ENCODE results near the gene ST8SIA4. TPM values are rescaled to one million over a fixed set of nuclear protein-coding genes. Genes with fewer than 3 reads are reported as not detected.

The ST8SIA4 gene
- polyA plus RNA-seq, 6 donors from 2014 or later = 15.3 to 29.7 (median 22.0) TPM

DNA sequence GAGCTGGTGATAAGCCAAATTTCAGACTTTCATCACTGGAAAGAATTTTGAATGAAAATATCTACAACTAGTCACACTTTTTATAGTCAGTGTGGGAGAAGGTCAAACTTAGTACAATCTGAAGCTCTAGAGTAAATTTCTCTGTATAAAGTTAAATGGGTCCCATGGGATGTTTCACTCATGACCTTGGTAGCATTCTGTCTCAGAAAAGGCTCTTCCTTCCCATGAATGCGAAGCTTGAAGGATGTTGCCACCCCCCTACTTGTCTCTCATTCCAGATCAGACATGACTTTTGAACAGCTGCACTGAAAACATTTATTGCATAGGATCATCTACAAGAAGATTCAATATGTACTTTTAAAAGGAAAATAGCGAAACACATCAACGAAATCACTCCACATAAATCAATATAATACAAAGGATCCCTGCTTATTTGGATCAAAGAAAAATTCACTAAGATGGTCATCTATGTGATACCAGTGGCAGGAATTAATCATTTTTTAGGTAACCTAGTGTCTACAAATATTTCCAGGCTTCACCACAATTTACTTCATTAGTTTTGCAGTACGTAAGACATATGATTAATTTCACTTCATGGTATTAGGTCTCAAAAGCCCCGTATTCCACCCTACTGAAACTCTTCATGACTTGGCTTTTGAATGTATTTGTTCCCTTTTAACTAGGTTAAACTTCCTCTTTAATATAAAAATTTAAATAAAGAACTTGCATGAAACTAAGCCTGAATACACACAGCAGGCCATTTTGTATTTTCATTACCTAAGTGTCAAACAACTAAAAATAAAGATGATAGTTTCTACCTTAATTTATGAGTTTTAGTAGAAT lies 4.4 kb downstream of the ST8SIA4 start:
- peak; percentile 51 for DNase-seq
- Mint-ChIP-seq H3K4me1 (peaks cover 33 to 52% (median 42%) of the 10 kb centered on the region in 3 donors), H3K27ac (peak overlapping the region; percentile 91 to 99 (median 98))

DNA sequence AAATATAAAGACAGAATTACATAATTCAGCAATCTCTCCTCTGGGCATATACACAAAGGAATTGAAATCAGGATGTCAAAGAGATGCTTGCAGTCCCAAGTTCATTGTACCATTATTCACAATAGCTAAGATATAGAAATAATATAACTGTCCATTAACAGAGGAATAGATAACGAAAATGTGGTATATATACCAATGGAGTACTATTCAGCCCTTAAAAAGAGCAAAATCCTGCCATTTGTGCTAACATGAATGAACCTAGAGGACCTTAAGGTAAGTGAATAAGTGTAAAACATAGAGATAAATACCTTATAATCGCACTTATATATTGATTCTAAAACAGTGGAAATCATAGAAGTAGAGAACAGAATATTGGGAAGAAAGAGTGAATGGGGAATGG lies 7.0 kb downstream of the ST8SIA4 start:
- peaks cover 9 to 22% of the 10 kb centered on the region in 2 donors for H3K36me3 Mint-ChIP-seq
- H3K4me1 Mint-ChIP-seq = peaks cover 17 to 53% (median 31%) of the 10 kb centered on the region in 3 donors
- DNase-seq (no peak), ATAC-seq (ENCODE audit: low read depth in 2 of 2) (no peak)
- peak overlapping the region in 4 of 6 donors; percentile 0 to 59 (median 32) for H3K27ac Mint-ChIP-seq
- H3K4me3 Mint-ChIP-seq = no peak overlapping the region
- no peaks in the 10 kb centered on the region for H3K27me3 Mint-ChIP-seq
- no peaks in the 10 kb centered on the region for H3K9me3 Mint-ChIP-seq

More for the DNA sequence above, 4.4 kb downstream of the ST8SIA4 start:
- Mint-ChIP-seq H3K9me3 (no peaks in the 10 kb centered on the region), H3K36me3 (peaks cover 5 to 21% of the 10 kb centered on the region in 2 donors), H3K4me3 (peak overlapping the region; percentile 16 to 100 (median 96)), H3K27me3 (no peaks in the 10 kb centered on the region)
- ATAC-seq (ENCODE audit: low read depth in 2 of 2) = peak; percentile 4 to 8

- Mint-ChIP-seq H3K4me1 (peaks cover 15 to 51% (median 32%) of the 10 kb centered on the region in 3 donors), H3K27me3 (no peaks in the 10 kb centered on the region), H3K27ac (peak overlapping the region in 5 of 6 donors; percentile 86 to 94 (median 94)), H3K36me3 (peaks cover 9 to 25% of the 10 kb centered on the region in 2 donors), H3K9me3 (no peaks in the 10 kb centered on the region), H3K4me3 (peak overlapping the region in 7 of 8 donors; percentile 2 to 84 (median 74))
- DNase-seq (no peak), ATAC-seq (ENCODE audit: low read depth in 2 of 2) (no peak)
Observed at GRCh38 chr5:100890461-100891008, 12.5 kb downstream of the ST8SIA4 start.

DNA sequence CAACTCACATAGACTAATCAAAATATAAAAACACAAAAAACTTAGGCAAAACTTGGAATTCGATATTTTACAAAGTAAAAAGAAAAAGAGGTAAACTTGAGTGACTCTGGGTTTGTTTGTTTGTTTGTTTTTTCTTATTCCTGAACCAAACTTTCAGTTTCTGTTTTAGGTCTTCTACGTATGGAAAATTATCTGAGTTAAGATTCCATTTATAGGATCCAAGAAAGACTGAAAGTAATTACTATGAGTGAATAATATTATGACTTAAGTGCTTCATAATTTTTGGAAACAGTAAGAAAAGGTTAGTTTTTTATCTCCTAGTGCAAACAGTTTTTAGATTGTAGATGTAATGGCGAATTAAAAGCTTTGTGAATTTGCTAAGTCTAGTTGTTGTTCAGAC lies 13.2 kb downstream of the ST8SIA4 start:
- Mint-ChIP-seq H3K9me3 (no peaks in the 10 kb centered on the region), H3K36me3 (peaks cover 9 to 21% of the 10 kb centered on the region in 2 donors), H3K4me3 (peak overlapping the region; percentile 7 to 84 (median 76)), H3K27ac (peak overlapping the region; percentile 86 to 95 (median 94)), H3K4me1 (peaks cover 18 to 50% (median 31%) of the 10 kb centered on the region in 3 donors), H3K27me3 (no peaks in the 10 kb centered on the region)
- ATAC-seq (ENCODE audit: low read depth in 2 of 2) = no peak
- DNase-seq = no peak

GRCh38 chr5:100889165-100889743 lies 13.8 kb downstream of the ST8SIA4 start:
- ATAC-seq (ENCODE audit: low read depth in 2 of 2) (peak; percentile 84 to 90), DNase-seq (peak; percentile 28)
- Mint-ChIP-seq H3K4me3 (peak overlapping the region; percentile 71 to 86 (median 76)), H3K4me1 (peaks cover 24 to 55% (median 30%) of the 10 kb centered on the region in 3 donors), H3K9me3 (no peaks in the 10 kb centered on the region), H3K36me3 (peaks cover 15 to 22% of the 10 kb centered on the region in 2 donors), H3K27ac (peak overlapping the region; percentile 70 to 94 (median 92)), H3K27me3 (no peaks in the 10 kb centered on the region)

DNA sequence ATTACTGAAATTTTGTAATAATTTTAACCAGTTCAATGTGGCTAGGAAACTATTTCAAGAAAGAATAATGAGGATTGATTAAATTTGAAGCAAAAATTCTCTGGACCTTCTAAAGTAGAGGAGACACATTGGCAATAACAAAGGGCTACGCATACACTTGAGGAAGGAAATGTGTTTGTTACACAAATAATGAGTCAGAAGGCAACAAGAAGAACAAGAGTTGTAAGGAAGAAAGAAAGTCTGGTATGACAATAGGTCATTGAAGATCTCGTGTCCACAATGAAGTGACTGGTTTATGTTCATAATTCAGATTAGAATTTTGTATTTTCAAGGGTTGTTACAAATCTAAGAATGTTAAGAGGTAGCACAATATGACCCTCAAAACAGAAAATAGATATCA lies 25.8 kb downstream of the ST8SIA4 start:
- Mint-ChIP-seq H3K27ac (peak overlapping the region in 3 of 6 donors; percentile 33 to 56 (median 51)), H3K27me3 (no peaks in the 10 kb centered on the region), H3K9me3 (no peaks in the 10 kb centered on the region), H3K4me3 (no peak overlapping the region), H3K36me3 (peaks cover 12 to 19% of the 10 kb centered on the region in 2 donors), H3K4me1 (peaks cover 33 to 44% (median 37%) of the 10 kb centered on the region in 3 donors)
- DNase-seq (no peak), ATAC-seq (ENCODE audit: low read depth in 2 of 2) (no peak)

GRCh38 chr5:100872408-100873190 lies 30.5 kb downstream of the ST8SIA4 start:
- peaks cover 23 to 35% (median 30%) of the 10 kb centered on the region in 3 donors for H3K4me1 Mint-ChIP-seq
- peak; percentile 11 for DNase-seq
- no peaks in the 10 kb centered on the region for H3K9me3 Mint-ChIP-seq
- H3K4me3 Mint-ChIP-seq = peak overlapping the region in 3 of 8 donors; percentile 19 to 35 (median 33)
- ATAC-seq (ENCODE audit: low read depth in 2 of 2) = peak; percentile 96 to 98
- peak overlapping the region; percentile 19 to 87 (median 38) for H3K27ac Mint-ChIP-seq
- H3K36me3 Mint-ChIP-seq = peaks cover 5 to 34% of the 10 kb centered on the region in 2 donors
- H3K27me3 Mint-ChIP-seq = no peaks in the 10 kb centered on the region

GRCh38 chr5:100867039-100867562 lies 36.0 kb downstream of the ST8SIA4 start:
- no peak overlapping the region for H3K4me3 Mint-ChIP-seq
- DNase-seq (no peak), ATAC-seq (ENCODE audit: low read depth in 2 of 2) (no peak)
- peak overlapping the region in 1 of 6 donors; percentile 61 for H3K27ac Mint-ChIP-seq
- H3K9me3 Mint-ChIP-seq = no peaks in the 10 kb centered on the region
- H3K4me1 Mint-ChIP-seq = peaks cover 8 to 15% (median 13%) of the 10 kb centered on the region in 3 donors
- peaks cover 15 to 37% of the 10 kb centered on the region in 2 donors for H3K36me3 Mint-ChIP-seq
- no peaks in the 10 kb centered on the region for H3K27me3 Mint-ChIP-seq

DNA sequence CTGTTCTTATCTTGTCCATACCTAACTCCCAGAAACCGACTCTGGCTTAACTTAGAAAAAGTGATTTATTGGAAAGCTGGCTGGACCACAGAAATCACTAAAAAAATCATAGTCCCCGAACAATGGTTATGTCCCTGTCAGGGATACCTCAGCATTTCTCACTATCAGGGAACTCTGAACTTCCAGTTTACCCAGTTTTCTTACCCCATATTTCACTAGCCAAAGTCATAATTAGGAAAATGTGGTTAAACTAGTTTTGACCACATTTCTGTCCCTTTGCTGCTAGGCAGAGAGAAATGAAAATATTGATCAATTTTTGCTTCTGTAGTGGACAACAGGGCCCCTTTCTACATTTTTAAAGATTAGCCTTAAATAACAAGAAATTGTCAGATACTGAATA lies 38.2 kb downstream of the ST8SIA4 start:
- ATAC-seq (ENCODE audit: low read depth in 2 of 2) (no peak), DNase-seq (no peak)
- Mint-ChIP-seq H3K4me1 (peaks cover 8 to 26% (median 18%) of the 10 kb centered on the region in 3 donors), H3K27me3 (no peaks in the 10 kb centered on the region), H3K27ac (peak overlapping the region in 1 of 6 donors; percentile 68), H3K36me3 (peaks cover 15 to 27% of the 10 kb centered on the region in 2 donors), H3K9me3 (no peaks in the 10 kb centered on the region), H3K4me3 (no peak overlapping the region)

DNA sequence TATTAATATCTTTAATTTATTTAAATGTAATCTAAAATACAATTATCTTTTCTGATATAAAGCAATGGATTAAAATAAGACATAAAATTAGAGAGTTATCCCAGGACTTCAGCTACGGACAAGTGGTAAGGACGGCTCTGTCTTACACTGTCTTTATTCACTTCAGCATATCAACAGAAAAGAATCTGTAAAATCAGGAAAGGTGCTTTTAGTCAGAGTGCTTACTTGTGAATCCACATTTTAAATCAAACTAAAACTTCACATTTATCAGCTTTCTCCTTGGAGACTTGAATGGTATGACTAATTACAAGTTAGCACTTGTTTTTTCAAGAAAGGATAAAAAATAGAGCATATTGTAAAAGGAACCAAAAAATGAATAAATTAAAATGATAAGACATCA lies 39.3 kb downstream of the ST8SIA4 start:
- H3K9me3 Mint-ChIP-seq = no peaks in the 10 kb centered on the region
- peaks cover 15 to 23% of the 10 kb centered on the region in 2 donors for H3K36me3 Mint-ChIP-seq
- DNase-seq (no peak), ATAC-seq (ENCODE audit: low read depth in 2 of 2) (no peak)
- H3K27ac Mint-ChIP-seq = peak overlapping the region in 1 of 6 donors; percentile 54
- no peaks in the 10 kb centered on the region for H3K27me3 Mint-ChIP-seq
- H3K4me3 Mint-ChIP-seq = no peak overlapping the region
- H3K4me1 Mint-ChIP-seq = peaks cover 10 to 27% (median 17%) of the 10 kb centered on the region in 3 donors

DNA sequence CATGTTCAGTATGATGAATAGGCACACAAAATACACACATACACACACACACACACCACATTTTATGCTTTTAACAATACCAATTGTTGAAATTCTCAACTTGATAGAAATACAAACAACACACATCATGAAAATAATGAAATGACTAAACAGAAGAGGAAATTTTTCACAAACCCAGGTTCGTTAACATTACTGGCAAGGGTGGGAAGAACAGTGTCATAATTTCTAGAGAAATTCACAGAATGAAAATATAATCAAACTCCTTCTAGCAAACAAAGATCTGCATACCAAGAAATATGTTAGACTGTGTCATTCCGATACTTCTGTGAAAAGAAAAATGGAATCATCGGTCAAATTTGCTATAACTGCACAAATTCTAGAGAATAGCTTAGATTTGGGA lies 41.9 kb downstream of the ST8SIA4 start:
- ATAC-seq (ENCODE audit: low read depth in 2 of 2) (no peak), DNase-seq (no peak)
- Mint-ChIP-seq H3K27ac (peak overlapping the region in 2 of 6 donors; percentile 50 to 64), H3K36me3 (peaks cover 14 to 15% of the 10 kb centered on the region in 2 donors), H3K4me1 (peaks cover 23 to 35% (median 24%) of the 10 kb centered on the region in 3 donors), H3K9me3 (no peaks in the 10 kb centered on the region), H3K27me3 (no peaks in the 10 kb centered on the region), H3K4me3 (no peak overlapping the region)

DNA sequence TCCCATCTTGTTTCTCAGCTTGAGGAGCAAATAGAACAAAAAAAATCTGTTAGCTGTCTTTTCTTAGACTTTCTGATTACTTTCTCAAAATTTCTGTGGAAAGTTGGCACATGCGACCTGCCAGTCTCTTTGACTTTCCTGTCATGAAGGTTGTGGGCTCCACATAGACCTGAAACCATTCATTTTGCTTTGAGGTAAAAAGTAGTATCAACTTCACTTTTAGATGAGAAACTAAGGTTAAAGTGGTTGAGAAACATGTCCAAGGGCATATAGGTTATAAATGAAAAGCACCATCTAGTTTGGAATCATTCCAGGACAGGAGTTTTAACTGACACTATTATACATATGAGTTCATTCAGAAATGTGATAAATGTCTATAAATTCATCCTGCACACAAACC lies 42.7 kb downstream of the ST8SIA4 start:
- peaks cover 11 to 13% of the 10 kb centered on the region in 2 donors for H3K36me3 Mint-ChIP-seq
- DNase-seq (no peak), ATAC-seq (ENCODE audit: low read depth in 2 of 2) (no peak)
- H3K4me1 Mint-ChIP-seq = peaks cover 26 to 34% (median 30%) of the 10 kb centered on the region in 3 donors
- no peaks in the 10 kb centered on the region for H3K9me3 Mint-ChIP-seq
- H3K4me3 Mint-ChIP-seq = no peak overlapping the region
- H3K27ac Mint-ChIP-seq = peak overlapping the region in 1 of 6 donors; percentile 64
- no peaks in the 10 kb centered on the region for H3K27me3 Mint-ChIP-seq
